Measurements from ENCODE around the gene TNFAIP8L1.
A peak's percentile ranks its signal among the peaks of the same experiment; 100 is the strongest.
"Not testable (repeated sequence)": the region's sequence is repeated elsewhere in the genome, so short reads cannot be mapped to it uniquely, and the experiment has no call there.

TNFAIP8L1 gene

DNA sequence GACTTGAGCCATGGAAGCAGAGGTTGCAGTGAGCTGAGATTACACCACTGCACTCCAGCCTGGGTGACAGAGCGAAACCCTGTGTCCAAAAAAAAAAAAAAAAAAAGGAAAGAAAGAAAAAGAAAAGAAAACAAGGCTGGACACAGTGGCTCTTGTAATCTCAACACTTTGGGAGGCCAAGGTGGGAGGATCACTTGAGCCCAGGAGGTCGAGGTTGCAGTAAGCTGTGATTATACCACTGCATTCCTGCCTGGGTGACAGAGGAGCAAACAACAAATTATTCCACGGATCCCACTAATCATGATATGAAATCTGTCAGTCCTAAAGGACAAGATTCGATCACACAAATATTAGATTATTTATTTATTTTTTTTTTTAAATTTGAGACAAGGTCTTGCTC lies 33.9 kb downstream of the TNFAIP8L1 start:
- no peak overlapping the region for H3K4me3 Mint-ChIP-seq
- H3K9me3 Mint-ChIP-seq: no peaks in the 10 kb centered on the region
- H3K36me3 Mint-ChIP-seq (ENCODE audit: low read depth): peaks cover 15% of the 10 kb centered on the region
- no peaks in the 10 kb centered on the region for H3K27me3 Mint-ChIP-seq
- H3K27ac Mint-ChIP-seq: no peak overlapping the region
- peaks cover 15% of the 10 kb centered on the region for H3K4me1 Mint-ChIP-seq (ENCODE audit: low read depth)

GRCh38 chr19:4673726-4674125 lies 34.4 kb downstream of the TNFAIP8L1 start:
- Mint-ChIP-seq H3K4me1 (ENCODE audit: low read depth) (peaks cover 10% of the 10 kb centered on the region), H3K9me3 (no peaks in the 10 kb centered on the region), H3K4me3 (no peak overlapping the region), H3K27me3 (no peaks in the 10 kb centered on the region), H3K36me3 (ENCODE audit: low read depth) (peaks cover 13% of the 10 kb centered on the region), H3K27ac (no peak overlapping the region)

DNA sequence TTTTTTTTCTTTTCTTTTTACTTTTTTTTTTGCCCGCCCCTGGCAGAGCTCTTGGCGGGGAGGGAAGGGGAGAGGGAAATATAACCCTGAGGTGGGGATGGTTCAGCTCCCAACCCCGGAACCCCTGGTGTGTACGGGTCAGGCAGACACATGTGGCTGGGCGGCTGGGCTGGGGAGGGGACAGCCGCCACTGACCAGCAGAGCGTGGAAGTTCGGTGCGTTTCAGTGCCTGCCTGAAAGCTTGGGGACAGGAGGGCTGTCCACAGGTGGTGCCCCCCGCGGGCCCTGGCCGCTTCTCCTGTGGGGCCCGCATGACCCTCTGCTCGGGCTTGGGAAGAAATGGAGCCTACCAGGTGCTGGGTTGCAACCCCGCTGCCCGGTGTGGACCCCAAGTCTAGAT lies 36.0 kb downstream of the TNFAIP8L1 start:
- H3K36me3 Mint-ChIP-seq (ENCODE audit: low read depth): peaks cover 11% of the 10 kb centered on the region
- no peak overlapping the region for H3K27ac Mint-ChIP-seq

GRCh38 chr19:4676955-4677731 lies 37.8 kb downstream of the TNFAIP8L1 start:
- Mint-ChIP-seq H3K4me1 (ENCODE audit: low read depth) (no peaks in the 10 kb centered on the region), H3K27me3 (no peaks in the 10 kb centered on the region), H3K27ac (no peak overlapping the region), H3K9me3 (no peaks in the 10 kb centered on the region), H3K36me3 (ENCODE audit: low read depth) (peaks cover 13% of the 10 kb centered on the region), H3K4me3 (no peak overlapping the region)

More for the DNA sequence above, 36.0 kb downstream of the TNFAIP8L1 start:
- Mint-ChIP-seq H3K27me3 (no peaks in the 10 kb centered on the region), H3K4me1 (ENCODE audit: low read depth) (no peaks in the 10 kb centered on the region), H3K4me3 (no peak overlapping the region), H3K9me3 (no peaks in the 10 kb centered on the region)

DNA sequence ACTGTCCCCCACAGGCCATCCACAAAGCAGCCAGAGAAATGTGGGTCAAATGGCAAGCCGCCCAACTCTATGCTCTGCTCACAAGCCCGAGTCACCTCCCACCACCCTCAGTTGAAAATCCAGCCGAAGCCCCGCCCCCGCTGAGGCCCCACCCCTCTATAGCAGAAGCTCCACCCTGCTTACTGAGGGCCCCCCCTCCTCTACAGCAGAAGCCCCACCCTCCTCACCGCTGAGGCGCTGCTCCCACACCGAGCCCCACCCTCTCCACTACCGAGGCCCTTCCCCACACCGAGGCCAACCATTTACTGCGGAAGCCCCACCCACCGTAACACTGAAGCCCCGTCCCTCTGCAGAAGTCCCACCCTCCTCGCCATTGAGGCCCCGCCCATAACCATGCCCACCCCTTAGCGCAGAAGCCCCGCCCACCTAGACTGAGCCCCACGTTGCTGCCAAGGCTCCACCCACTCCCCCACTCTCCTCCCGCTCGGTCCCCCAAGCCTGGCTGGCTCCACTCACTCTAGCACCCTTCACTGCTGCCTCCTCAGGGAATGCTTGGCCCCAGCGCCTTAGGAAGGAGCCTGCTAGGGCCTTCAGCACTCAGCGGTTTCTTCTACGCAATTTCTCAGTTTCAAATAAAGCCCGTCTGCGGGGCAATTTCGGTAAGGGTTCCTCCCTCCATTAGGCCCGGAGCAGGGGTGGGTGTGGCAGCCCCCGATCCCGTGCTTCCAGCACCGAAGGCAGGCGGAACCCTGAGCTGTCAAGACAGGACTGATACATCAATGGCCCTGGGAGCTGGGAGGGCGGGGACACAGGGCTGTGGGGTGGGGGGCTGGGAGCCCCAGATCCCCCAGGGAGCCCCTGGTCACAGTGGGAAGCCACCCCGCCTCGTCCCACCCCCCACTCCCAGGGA lies 39.8 kb downstream of the TNFAIP8L1 start:
- H3K4me1 Mint-ChIP-seq (ENCODE audit: low read depth): no peaks in the 10 kb centered on the region
- H3K27me3 Mint-ChIP-seq: no peaks in the 10 kb centered on the region
- peaks cover 21% of the 10 kb centered on the region for H3K36me3 Mint-ChIP-seq (ENCODE audit: low read depth)
- H3K9me3 Mint-ChIP-seq: no peaks in the 10 kb centered on the region
- H3K27ac Mint-ChIP-seq: no peak overlapping the region
- H3K4me3 Mint-ChIP-seq: no peak overlapping the region

DNA sequence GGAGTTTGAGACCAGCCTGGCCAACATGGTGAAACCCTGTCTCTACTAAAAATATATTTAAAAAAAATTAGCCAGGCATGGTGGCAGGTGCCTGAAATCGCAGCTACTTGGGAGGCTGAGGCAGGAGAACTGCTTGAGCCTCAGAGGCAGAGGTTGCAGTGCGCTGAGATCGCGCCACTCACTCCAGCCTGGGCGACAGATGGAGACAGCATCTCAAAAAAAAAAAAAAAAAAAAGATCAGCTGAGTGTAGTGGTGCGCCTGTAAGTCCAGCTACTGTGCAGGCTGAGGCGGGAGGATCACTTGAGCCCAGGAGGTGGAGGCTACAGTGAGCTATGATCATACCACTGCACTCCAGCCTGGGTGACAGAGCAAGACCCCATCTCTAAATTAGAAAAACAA lies 40.7 kb downstream of the TNFAIP8L1 start:
- H3K27ac Mint-ChIP-seq; H3K4me1 Mint-ChIP-seq (ENCODE audit: low read depth); H3K27me3 Mint-ChIP-seq; H3K9me3 Mint-ChIP-seq; H3K4me3 Mint-ChIP-seq: not testable (repeated sequence)
- H3K36me3 Mint-ChIP-seq (ENCODE audit: low read depth): peaks cover 24% of the 10 kb centered on the region

GRCh38 chr19:4682417-4683200 lies 43.3 kb downstream of the TNFAIP8L1 start:
- Mint-ChIP-seq H3K4me3 (no peak overlapping the region), H3K27ac (no peak overlapping the region), H3K9me3 (no peaks in the 10 kb centered on the region), H3K36me3 (ENCODE audit: low read depth) (peaks cover 25% of the 10 kb centered on the region), H3K4me1 (ENCODE audit: low read depth) (no peaks in the 10 kb centered on the region), H3K27me3 (no peaks in the 10 kb centered on the region)

GRCh38 chr19:4684312-4685095 lies 45.2 kb downstream of the TNFAIP8L1 start:
- Mint-ChIP-seq H3K27ac (no peak overlapping the region), H3K4me1 (ENCODE audit: low read depth) (no peaks in the 10 kb centered on the region)

DNA sequence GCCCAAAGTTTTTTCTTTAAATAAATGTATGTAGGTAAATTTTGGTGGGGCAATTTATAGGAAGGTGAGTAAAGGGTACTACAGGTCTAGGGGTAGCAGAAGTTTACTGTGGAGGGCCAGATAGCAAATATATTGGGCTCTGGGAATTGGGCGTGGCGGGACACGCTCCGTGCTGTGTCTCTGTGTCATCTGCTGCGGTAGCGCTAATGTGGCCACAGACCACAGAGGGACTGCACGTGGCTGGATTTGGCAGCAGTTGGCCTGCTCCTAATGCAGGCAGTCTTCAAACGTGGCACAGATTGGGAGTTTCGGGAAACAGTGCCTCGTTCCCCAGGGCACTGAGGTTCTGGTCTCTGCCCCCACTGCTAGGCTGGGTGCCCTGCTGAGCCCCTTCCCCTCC lies 47.4 kb downstream of the TNFAIP8L1 start:
- H3K9me3 Mint-ChIP-seq: no peaks in the 10 kb centered on the region
- no peak overlapping the region for H3K4me3 Mint-ChIP-seq
- no peaks in the 10 kb centered on the region for H3K4me1 Mint-ChIP-seq (ENCODE audit: low read depth)
- peaks cover 23% of the 10 kb centered on the region for H3K36me3 Mint-ChIP-seq (ENCODE audit: low read depth)
- H3K27me3 Mint-ChIP-seq: no peaks in the 10 kb centered on the region
- H3K27ac Mint-ChIP-seq: no peak overlapping the region

More at GRCh38 chr19:4684312-4685095, 45.2 kb downstream of the TNFAIP8L1 start:
- Mint-ChIP-seq H3K36me3 (ENCODE audit: low read depth) (peaks cover 21% of the 10 kb centered on the region), H3K4me3 (no peak overlapping the region), H3K9me3 (no peaks in the 10 kb centered on the region), H3K27me3 (no peaks in the 10 kb centered on the region)

DNA sequence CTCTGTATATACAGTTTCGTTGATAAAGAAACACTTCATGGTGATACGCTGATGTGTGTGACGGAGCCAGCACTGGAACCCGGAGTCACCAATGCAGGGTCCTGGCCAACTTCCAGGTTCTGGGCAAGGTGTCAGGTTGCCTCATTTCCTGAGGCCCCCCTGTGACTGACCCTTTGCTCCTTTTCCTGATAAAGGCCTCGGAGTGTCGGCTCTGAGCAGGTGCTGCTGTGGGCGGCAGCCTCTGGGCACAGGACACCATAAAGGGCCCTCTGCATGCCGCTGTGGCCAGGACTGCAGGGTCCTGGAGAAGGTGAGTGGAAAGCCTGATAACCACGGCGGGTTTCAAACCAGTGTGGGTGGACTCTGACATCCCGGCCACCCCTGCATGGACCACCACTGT lies 48.1 kb downstream of the TNFAIP8L1 start:
- Mint-ChIP-seq H3K4me3 (no peak overlapping the region), H3K27ac (no peak overlapping the region), H3K36me3 (ENCODE audit: low read depth) (peaks cover 23% of the 10 kb centered on the region), H3K4me1 (ENCODE audit: low read depth) (no peaks in the 10 kb centered on the region), H3K27me3 (no peaks in the 10 kb centered on the region), H3K9me3 (no peaks in the 10 kb centered on the region)

DNA sequence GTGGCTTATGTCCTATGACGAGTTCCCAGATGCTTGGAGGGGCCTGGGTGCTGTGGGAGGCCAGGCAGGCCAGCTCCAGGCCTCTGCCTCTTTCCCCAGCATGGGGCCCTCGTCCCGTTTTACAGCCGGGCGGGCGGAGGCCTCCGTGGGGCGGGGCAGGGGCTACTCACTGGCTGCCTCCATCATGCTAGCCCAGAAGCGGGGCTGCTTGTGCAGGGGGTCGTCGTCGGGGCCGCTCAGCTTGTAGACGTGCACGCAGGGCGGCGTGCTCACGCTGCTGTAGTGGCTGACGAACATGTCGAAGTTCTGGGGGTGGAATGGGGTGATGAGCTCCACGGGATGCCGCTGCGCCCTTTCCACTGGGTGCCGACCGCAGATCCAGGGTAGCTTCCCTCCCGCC lies 49.3 kb downstream of the TNFAIP8L1 start:
- Mint-ChIP-seq H3K27me3 (no peaks in the 10 kb centered on the region), H3K27ac (no peak overlapping the region), H3K36me3 (ENCODE audit: low read depth) (peaks cover 28% of the 10 kb centered on the region)

DNA sequence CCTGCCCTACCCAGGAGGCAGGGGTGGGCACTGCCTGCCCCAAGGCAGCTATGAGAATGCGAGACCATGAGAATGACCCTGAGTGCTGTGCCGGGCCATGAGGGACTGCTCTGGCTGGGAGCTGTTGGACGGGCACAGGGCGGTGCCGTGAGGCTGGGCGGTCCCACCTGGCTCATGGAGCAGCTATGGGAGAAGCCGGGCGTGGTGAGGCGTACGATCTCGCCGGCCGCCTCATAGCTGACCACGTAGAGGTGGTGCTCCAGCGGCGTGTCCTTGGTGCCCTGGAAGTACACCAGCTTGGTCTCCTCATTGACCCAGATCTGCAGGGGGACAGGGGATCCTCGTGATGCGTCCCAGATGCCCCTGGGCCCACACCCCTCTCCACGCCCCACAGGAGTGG lies 50.1 kb downstream of the TNFAIP8L1 start:
- Mint-ChIP-seq H3K4me3 (no peak overlapping the region), H3K36me3 (ENCODE audit: low read depth) (peaks cover 26% of the 10 kb centered on the region), H3K27ac (no peak overlapping the region), H3K27me3 (no peaks in the 10 kb centered on the region), H3K9me3 (no peaks in the 10 kb centered on the region), H3K4me1 (ENCODE audit: low read depth) (no peaks in the 10 kb centered on the region)

More for the DNA sequence above, 49.3 kb downstream of the TNFAIP8L1 start:
- H3K4me1 Mint-ChIP-seq (ENCODE audit: low read depth): no peaks in the 10 kb centered on the region
- H3K4me3 Mint-ChIP-seq: no peak overlapping the region
- H3K9me3 Mint-ChIP-seq: no peaks in the 10 kb centered on the region

DNA sequence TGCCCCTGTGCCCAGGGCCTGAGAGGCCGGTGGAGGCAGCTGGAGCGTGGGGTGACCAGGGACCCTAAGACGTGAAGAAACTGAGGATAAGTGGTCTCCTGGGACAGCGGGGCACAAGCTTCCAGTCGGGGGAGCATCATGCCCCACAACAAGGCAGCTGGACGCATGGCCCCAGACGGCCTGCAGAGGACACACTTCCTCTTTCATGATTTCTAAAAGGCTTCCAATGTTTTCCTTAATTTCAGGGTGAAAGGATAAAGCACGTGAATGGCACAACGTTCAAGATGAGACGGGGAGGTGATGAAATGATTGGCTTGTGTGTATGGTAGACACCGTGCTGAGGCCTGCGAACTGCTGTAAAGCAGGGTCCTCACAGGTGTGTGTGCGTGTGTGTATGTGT lies 51.0 kb downstream of the TNFAIP8L1 start:
- H3K27me3 Mint-ChIP-seq: no peaks in the 10 kb centered on the region
- no peak overlapping the region for H3K4me3 Mint-ChIP-seq
- no peaks in the 10 kb centered on the region for H3K9me3 Mint-ChIP-seq
- H3K4me1 Mint-ChIP-seq (ENCODE audit: low read depth): no peaks in the 10 kb centered on the region
- H3K36me3 Mint-ChIP-seq (ENCODE audit: low read depth): peaks cover 29% of the 10 kb centered on the region
- peak overlapping the region; percentile 16 for H3K27ac Mint-ChIP-seq

GRCh38 chr19:4691373-4691772 lies 52.1 kb downstream of the TNFAIP8L1 start:
- H3K9me3 Mint-ChIP-seq: no peaks in the 10 kb centered on the region
- H3K36me3 Mint-ChIP-seq (ENCODE audit: low read depth): peaks cover 33% of the 10 kb centered on the region
- H3K27me3 Mint-ChIP-seq: no peaks in the 10 kb centered on the region
- H3K27ac Mint-ChIP-seq: no peak overlapping the region
- H3K4me1 Mint-ChIP-seq (ENCODE audit: low read depth): no peaks in the 10 kb centered on the region
- no peak overlapping the region for H3K4me3 Mint-ChIP-seq
